Adrenal gland (tissue), 5 donors: Measurements from ENCODE around the gene ZNF770.

Experiments used
- CTCF ChIP-seq, 6 experiments: fragments of 450-650 bp in 4 of 6; fragments of 200-600 bp in 2 of 6; sonication (generic) in 1 of 6; IDR thresholded peaks; 1 replicate in 5 of 6; 2 replicates in 1 of 6; pipeline versions ENCODE4 v1.5.1 to v1.8.0; 2016 to 2021; ENCODE audit warnings: antibody characterized with exemption in 6 of 6, mild to moderate bottlenecking in 2 of 6, moderate library complexity in 1 of 6
- POLR2A ChIP-seq, 2 donors: fragments of 450-650 bp; IDR thresholded peaks; one replicate each; pipeline ENCODE4 v1.6.1; 2017; ENCODE audit warnings: antibody characterized with exemption in 2 of 2, mild to moderate bottlenecking in 2 of 2, moderate library complexity in 1 of 2
- donor health status: DM: no; HTN: no; CAD: no.

- TF ChIP-seq CTCF (IDR thresholded peaks at IDR 0.05) (no peak), POLR2A (IDR thresholded peaks at IDR 0.05) (no peak)
Observed at GRCh38 chr15:35007397-35007796, 19.3 kb upstream of the ZNF770 start.
